ENCODE results near the gene ERC1. TPM values are rescaled to one million over a fixed set of nuclear protein-coding genes. Genes with fewer than 3 reads are reported as not detected.
"Not testable (repeated sequence)": the region's sequence is repeated elsewhere in the genome, so short reads cannot be mapped to it uniquely, and the experiment has no call there.

The ERC1 gene
- total RNA-seq, 1 donor from 2014 or later: 43.0 TPM

- peak; percentile 25 for ATAC-seq
- intact Hi-C loops (cut with micrococcal nuclease): no loop called here
- DNase-seq: no peak
Measured at GRCh38 chr12:1059162-1059561, 68.1 kb downstream of the ERC1 start.

GRCh38 chr12:1063852-1064251 is 72.8 kb downstream of the ERC1 start:
- ATAC-seq (no peak), DNase-seq (no peak)
- intact Hi-C loops (cut with micrococcal nuclease): no loop called here

- DNase-seq (no peak), ATAC-seq (no peak)
- intact Hi-C loops (cut with micrococcal nuclease): no loop called here
Measured at GRCh38 chr12:1064317-1064716, 73.3 kb downstream of the ERC1 start.

GRCh38 chr12:1065629-1066028 is 74.6 kb downstream of the ERC1 start:
- DNase-seq: no peak
- ATAC-seq: no peak
- intact Hi-C loops (cut with micrococcal nuclease): no loop called here

GRCh38 chr12:1069846-1070245 is 78.8 kb downstream of the ERC1 start:
- intact Hi-C loops (cut with micrococcal nuclease): no loop called here
- ATAC-seq (no peak), DNase-seq (no peak)

- DNase-seq (no peak), ATAC-seq (no peak)
- intact Hi-C loops (cut with micrococcal nuclease): no loop called here
Measured at GRCh38 chr12:1071182-1071581, 80.2 kb downstream of the ERC1 start.

GRCh38 chr12:1073652-1074051 is 82.6 kb downstream of the ERC1 start:
- no peak for DNase-seq
- no peak for ATAC-seq
- intact Hi-C loops (cut with micrococcal nuclease): no loop called here

- ATAC-seq: no peak
- intact Hi-C loops (cut with micrococcal nuclease): no loop called here
- DNase-seq: no peak
Measured at GRCh38 chr12:1077036-1077803, 86.2 kb downstream of the ERC1 start.

- ATAC-seq (no peak), DNase-seq (no peak)
- intact Hi-C loops (cut with micrococcal nuclease): no loop called here
Measured at GRCh38 chr12:1078002-1078401, 87.0 kb downstream of the ERC1 start.

- ATAC-seq (no peak), DNase-seq (no peak)
- intact Hi-C loops (cut with micrococcal nuclease): no loop called here
Measured at GRCh38 chr12:1080520-1081223, 89.6 kb downstream of the ERC1 start.

- DNase-seq: no peak
- intact Hi-C loops (cut with micrococcal nuclease): no loop called here
Measured at GRCh38 chr12:1083151-1083888, 92.3 kb downstream of the ERC1 start.

GRCh38 chr12:1083889-1084262 is 92.9 kb downstream of the ERC1 start:
- intact Hi-C loops (cut with micrococcal nuclease): no loop called here
- ATAC-seq (peak; percentile 36), DNase-seq (no peak)

More at GRCh38 chr12:1083151-1083888, 92.3 kb downstream of the ERC1 start:
- peak; percentile 23 for ATAC-seq

- ATAC-seq: no peak
- intact Hi-C loops (cut with micrococcal nuclease): no loop called here
Measured at GRCh38 chr12:1091350-1091749, 100.3 kb downstream of the ERC1 start.

GRCh38 chr12:1093166-1093751 is 102.2 kb downstream of the ERC1 start:
- no peak for DNase-seq
- ATAC-seq: peak; percentile 57
- intact Hi-C loops (cut with micrococcal nuclease): no loop called here

More at GRCh38 chr12:1091350-1091749, 100.3 kb downstream of the ERC1 start:
- DNase-seq: no peak

GRCh38 chr12:1094714-1095113 is 103.7 kb downstream of the ERC1 start:
- no peak for ATAC-seq
- intact Hi-C loops (cut with micrococcal nuclease): no loop called here
- DNase-seq: no peak

- no peak for ATAC-seq
- intact Hi-C loops (cut with micrococcal nuclease): no loop called here
- no peak for DNase-seq
Measured at GRCh38 chr12:1099158-1099557, 108.1 kb downstream of the ERC1 start.

GRCh38 chr12:1099618-1100017 is 108.6 kb downstream of the ERC1 start:
- ATAC-seq; intact Hi-C loops (cut with micrococcal nuclease); DNase-seq: not testable (repeated sequence)

GRCh38 chr12:1102115-1102514 is 111.1 kb downstream of the ERC1 start:
- intact Hi-C loops (cut with micrococcal nuclease): no loop called here
- DNase-seq (no peak), ATAC-seq (no peak)

- DNase-seq: no peak
- ATAC-seq: no peak
- intact Hi-C loops (cut with micrococcal nuclease): no loop called here
Measured at GRCh38 chr12:1102791-1103450, 111.9 kb downstream of the ERC1 start.
